GM12878 (cell line): Measurements from ENCODE around the gene ADD2. TPM values are rescaled to one million over a fixed set of nuclear protein-coding genes. Genes with fewer than 3 reads are reported as not detected.

ENCODE experiments used
- ATAC-seq: fragments of 200-7000 bp; cut with Tn5 transposase; 3 replicates; pipeline ENCODE4 v1.9.1; 2020; ENCODE audit warnings: mild to moderate bottlenecking, moderate library complexity
- BruUV-seq: library from RNA; stranded (reverse); fragments of 400-500 nt; replicated peaks from 2 replicates; lab custom pipeline; 2021; lab: Mats Ljungman, UMichigan
- CTCF ChIA-PET: fragments of 300-600 bp; sonication (Branson Sonifier 250); formaldehyde crosslinking; extraction: SDS; loops from one replicate; lab custom pipeline; 2021; ENCODE audit warnings: inconsistent platforms; lab: Yijun Ruan, JAX
- POLR2A ChIA-PET: fragments of 350-600 bp; formaldehyde crosslinking; extraction: SDS; loops from one replicate; lab custom pipeline; 2021; ENCODE audit warnings: inconsistent platforms; lab: Charles Lee
- RAD21 ChIA-PET: fragments of 300-600 bp; sonication (Branson Sonifier 250); formaldehyde crosslinking; loops from one replicate; lab custom pipeline; 2023; ENCODE audit warnings: antibody characterized with exemption; ENCODE audit not compliant: unreplicated experiment; lab: Charles Lee
- SMC1A ChIA-PET: fragments of 300-600 bp; sonication (Branson Sonifier 250); formaldehyde crosslinking; loops from one replicate; lab custom pipeline; 2023; ENCODE audit not compliant: unreplicated experiment, uncharacterized antibody; lab: Charles Lee
- DNase-seq: peaks from one replicate; pipeline ENCODE4 v3.0.0-alpha.2; 2011; ENCODE audit warnings: low read depth, low spot score
- FAIRE-seq: peaks from 3 replicates; lab custom pipeline; 2011; peaks lifted over from hg19 to GRCh38; lab: Jason Lieb, UNC
- H2AFZ ChIP-seq: 2 replicates; pipeline ENCODE4 v1.6.0; 2011; ENCODE audit warnings: low read depth, low read length, control low read depth; ENCODE audit not compliant: control insufficient read depth
- H3K27ac ChIP-seq: 2 replicates; pipeline ENCODE4 v1.5.1; 2011; ENCODE audit warnings: control low read depth; ENCODE audit not compliant: control insufficient read depth, insufficient read depth
- H3K27me3 ChIP-seq, 2 experiments: replicated peaks in 1 of 2; 2 replicates each; pipeline versions ENCODE4 v1.6.0 to v1.6.1; 2011; ENCODE audit warnings: low read length in 1 of 2; ENCODE audit not compliant: control insufficient read depth in 2 of 2, insufficient read depth in 2 of 2
- H3K36me3 ChIP-seq, 2 experiments: 2 replicates each; pipeline ENCODE4 v1.5.1; 2011; ENCODE audit warnings: low read length in 1 of 2; ENCODE audit not compliant: control insufficient read depth in 2 of 2, insufficient read depth in 2 of 2
- H3K4me1 ChIP-seq: 2 replicates; pipeline ENCODE4 v1.6.1; 2011; ENCODE audit warnings: mild to moderate bottlenecking, low read length, moderate library complexity, mixed read lengths; ENCODE audit not compliant: control insufficient read depth, insufficient read depth
- H3K4me2 ChIP-seq: 2 replicates; pipeline ENCODE4 v1.6.0; 2011; ENCODE audit warnings: control low read depth; ENCODE audit not compliant: control insufficient read depth, insufficient read depth
- H3K4me3 ChIP-seq: fragments of 200-600 bp; sonication (generic); 2 replicates; pipeline ENCODE4 v1.5.1; 2016
- H3K79me2 ChIP-seq: 2 replicates; pipeline ENCODE4 v1.6.0; 2011; ENCODE audit warnings: low read length; ENCODE audit not compliant: control insufficient read depth, insufficient read depth
- H3K9ac ChIP-seq: 2 replicates; pipeline ENCODE4 v1.8.0; 2011; ENCODE audit warnings: low read length, control low read depth, mixed read lengths; ENCODE audit not compliant: control insufficient read depth, insufficient read depth
- H3K9me3 ChIP-seq: replicated peaks from 3 replicates; pipeline ENCODE4 v1.5.1; 2011; ENCODE audit warnings: mild to moderate bottlenecking, low read length; ENCODE audit not compliant: control insufficient read depth, insufficient read depth
- H4K20me1 ChIP-seq: 2 replicates; pipeline ENCODE4 v1.6.0; 2011; ENCODE audit not compliant: control insufficient read depth, insufficient read depth
- ATF7 ChIP-seq: fragments of 450-650 bp; IDR thresholded peaks from 2 replicates; pipeline ENCODE4 v1.6.1; 2016; ENCODE audit warnings: low read depth, mild to moderate bottlenecking
- IRF4 ChIP-seq: IDR thresholded peaks from 2 replicates; pipeline ENCODE4 v1.6.1; 2011; ENCODE audit warnings: low read depth, low read length
- KDM1A ChIP-seq: fragments of 200-600 bp; sonication (generic); IDR thresholded peaks from 2 replicates; pipeline ENCODE4 v1.6.1; 2016; ENCODE audit warnings: borderline replicate concordance
- MEF2B ChIP-seq: fragments of 450-650 bp; IDR thresholded peaks from 2 replicates; pipeline ENCODE4 v1.6.1; 2018; ENCODE audit warnings: mild to moderate bottlenecking, moderate library complexity; ENCODE audit not compliant: partially characterized antibody, poor library complexity, severe bottlenecking
- MLLT1 ChIP-seq: fragments of 450-650 bp; IDR thresholded peaks from 2 replicates; pipeline ENCODE4 v1.6.1; 2016; ENCODE audit warnings: mild to moderate bottlenecking
- NR2C2 ChIP-seq: IDR thresholded peaks from 2 replicates; pipeline ENCODE4 v1.6.1; 2011; ENCODE audit warnings: borderline replicate concordance, low read depth; ENCODE audit not compliant: control insufficient read depth, insufficient read length
- RAD51 ChIP-seq: fragments of 450-650 bp; IDR thresholded peaks from 2 replicates; pipeline ENCODE4 v1.6.1; 2016; ENCODE audit warnings: moderate library complexity, mild to moderate bottlenecking, inconsistent platforms
- SKIL ChIP-seq: fragments of 450-650 bp; IDR thresholded peaks from 2 replicates; pipeline ENCODE4 v1.6.1; 2017; ENCODE audit warnings: mild to moderate bottlenecking, low read depth, inconsistent platforms; ENCODE audit not compliant: poor library complexity, severe bottlenecking
- SMARCA5 ChIP-seq: fragments of 450-650 bp; IDR thresholded peaks from 2 replicates; pipeline ENCODE4 v1.6.1; 2017; ENCODE audit warnings: mild to moderate bottlenecking
- SUPT20H ChIP-seq: IDR thresholded peaks from 2 replicates; pipeline ENCODE4 v1.6.1; 2011; ENCODE audit warnings: low read depth, mild to moderate bottlenecking, low read length, moderate library complexity, borderline replicate concordance; ENCODE audit not compliant: control insufficient read depth
- TAF1 ChIP-seq: IDR thresholded peaks from 2 replicates; pipeline ENCODE4 v1.6.1; 2011; ENCODE audit warnings: mild to moderate bottlenecking, low read depth, low read length, borderline replicate concordance
- ZBTB4 ChIP-seq: fragments of 450-650 bp; formaldehyde crosslinking; IDR thresholded peaks from 2 replicates; pipeline ENCODE4 v1.4.0; 2022; ENCODE audit warnings: mild to moderate bottlenecking, moderate library complexity
- WGBS: methylation state at CpG from one replicate; pipeline ENCODE4 v1.1.6; 2016; ENCODE audit warnings: low lambda C conversion rate; ENCODE audit not compliant: insufficient replicate concordance, insufficient coverage; ENCODE audit errors: missing lambda C conversion rate; 5-methylcytosine and 5-hydroxymethylcytosine counted together
- in situ Hi-C: fragments of 300-500 bp; cut with MboI; formaldehyde crosslinking; loops from 9 replicates; pipeline ENCODE4 v1.14.3; 2018; ENCODE audit warnings: mixed read lengths
- intact Hi-C: fragments of 100-400 bp; cut with micrococcal nuclease; formaldehyde crosslinking; loops from one replicate; pipeline ENCODE4 v1.14.2; 2022; ENCODE audit not compliant: unreplicated experiment
- polyA plus RNA-seq, 11 experiments: library from polyadenylated mRNA; depleted of rRNA in 4 of 11; unstranded in 6 of 11; stranded (reverse) in 5 of 11; fragments of >200 nt; fragmentation: Nextera tagmentation in 4 of 11; fragmentation: Illumina TruSeq in 1 of 11; extraction: Ambion mirVana in 4 of 11; extraction: Trizol in 1 of 11; gene quantifications; 1 replicate in 1 of 11; 2 replicates in 10 of 11; pipeline versions ENCODE4 v1.2.1 to v1.2.3, GENCODE V29; 2011 to 2016; ENCODE audit warnings: inconsistent platforms in 2 of 11, missing spikeins in 2 of 11, low read depth in 1 of 11
- total RNA-seq, 4 experiments: library from RNA; depleted of rRNA in 3 of 4; stranded (reverse); fragments of >200 nt in 3 of 4; fragmentation: Illumina TruSeq in 1 of 4; extraction: Trizol in 1 of 4; gene quantifications; 2 replicates each; pipeline versions ENCODE4 v1.2.1 to v1.2.3, GENCODE V29; 2013 to 2021

The ADD2 gene
- total and polyA plus RNA-seq, 10 of the 15 experiments (the other 5 are each of a cell fraction or from before 2014, with no cell fraction given), result 0.05 to 0.13 (median 0.08) TPM; not detected in 7

- no peak for TF ChIP-seq ZBTB4 (CRISPR knock-in tag)
- no peak for TF ChIP-seq KDM1A
Observed at GRCh38 chr2:70668911-70669310, 99.1 kb downstream of the ADD2 start (continued).

- H3K27ac ChIP-seq, result no peak overlapping the region
- RAD21 ChIA-PET, result no interaction called here
- no peaks in the 10 kb centered on the region for H4K20me1 ChIP-seq
- WGBS, result 0% methylated on average over 3 of the region's 3 CpGs
- TF ChIP-seq SMARCA5 (no peak), SUPT20H (no peak), SKIL (no peak), RAD51 (no peak), TAF1 (no peak), NR2C2 (no peak), ATF7 (no peak), MLLT1 (no peak), MEF2B (no peak), IRF4 (no peak)
- TF ChIP-seq, all 136 proteins: peak for 0
- ATAC-seq, result no peak
- no peak overlapping the region for H3K4me2 ChIP-seq
- FAIRE-seq, result no peak
- ChIA-PET CTCF (interaction anchor here (0.6 kb wide), 1 partner anchor 11 kb away, joined by 3 read pairs; no protein-coding TSS in a partner anchor), POLR2A (no interaction called here), SMC1A (no interaction called here)
- no peak overlapping the region for H3K9ac ChIP-seq
- H2AFZ ChIP-seq, result no peak overlapping the region
- no peaks in the 10 kb centered on the region for H3K79me2 ChIP-seq
- H3K27me3 ChIP-seq, result no peaks in the 10 kb centered on the region; a peak in 3 of 4 replicates
- no peak overlapping the region for H3K4me3 ChIP-seq
- no peak for DNase-seq
- H3K36me3 ChIP-seq, result no peaks in the 10 kb centered on the region
- BruUV-seq, result no TSS peak
- intact Hi-C loops (no loop called here), in situ Hi-C loops (no loop called here)
- no peaks in the 10 kb centered on the region for H3K9me3 ChIP-seq
- no peaks in the 10 kb centered on the region for H3K4me1 ChIP-seq
Observed at GRCh38 chr2:70668432-70668831, 99.6 kb downstream of the ADD2 start.
